HG02943 (cell line): Measurements from ENCODE around the gene DRGX.

Experiments used
- ATAC-seq: cut with Tn5 transposase; IDR thresholded peaks from one replicate; pipeline ENCODE4 v1.9.1; 2021; ENCODE audit warnings: mild to moderate bottlenecking, low read depth, moderate library complexity; ENCODE audit not compliant: unreplicated experiment

The DRGX gene

DNA sequence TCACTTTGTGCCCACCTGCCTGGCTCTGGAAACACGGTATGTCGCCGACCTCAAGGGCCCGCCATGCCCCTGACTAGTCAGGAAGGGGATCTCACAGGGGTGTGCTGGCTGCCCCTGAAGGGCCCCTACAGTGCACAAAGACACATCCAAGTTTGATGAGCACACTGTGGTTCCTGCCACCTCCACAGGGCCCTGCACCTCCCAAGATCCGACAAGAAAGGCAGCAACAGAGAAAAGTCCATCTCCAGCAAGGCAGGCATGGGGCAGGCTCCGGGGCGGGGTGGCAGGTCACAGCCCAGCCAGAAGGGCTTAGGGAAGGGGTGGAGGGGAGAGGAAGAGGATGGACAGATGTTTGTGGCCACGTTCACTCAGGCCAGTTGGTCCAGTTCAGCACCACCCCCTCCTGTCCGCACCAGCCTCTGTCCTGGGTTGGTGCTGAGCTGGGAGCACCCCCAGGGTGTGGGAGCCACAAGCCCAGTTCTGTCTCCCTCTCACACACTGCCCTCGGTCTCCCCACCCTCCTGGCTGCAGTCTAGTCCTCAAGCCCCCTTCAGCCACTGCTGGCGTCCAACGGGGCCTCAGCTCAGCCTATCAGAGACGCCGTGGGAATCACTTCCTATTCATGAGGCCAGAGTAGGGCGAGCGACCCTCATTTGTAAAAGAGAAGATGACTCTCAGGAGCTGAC is 11.5 kb downstream of the DRGX start:
- ATAC-seq, result no peak

DNA sequence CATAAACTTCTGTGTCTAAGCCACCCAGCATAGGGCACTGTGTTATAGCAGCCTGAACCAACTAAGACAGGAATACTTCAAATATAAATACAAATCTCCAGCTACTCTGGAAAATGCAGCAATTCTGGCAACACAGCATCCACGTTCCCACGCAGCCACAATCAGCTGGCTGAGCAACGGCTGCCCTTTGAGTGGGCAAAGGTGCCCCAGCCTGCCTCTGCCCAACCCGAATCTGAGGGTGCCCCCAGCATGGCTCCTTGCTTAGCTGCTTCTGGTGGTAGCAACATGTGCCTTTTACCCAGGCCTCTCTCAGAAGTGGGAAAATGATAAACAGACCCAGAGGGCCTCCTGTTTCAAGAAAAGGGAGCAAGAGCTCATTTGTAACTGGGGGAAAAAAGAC is 12.0 kb downstream of the DRGX start:
- ATAC-seq, result no peak

DNA sequence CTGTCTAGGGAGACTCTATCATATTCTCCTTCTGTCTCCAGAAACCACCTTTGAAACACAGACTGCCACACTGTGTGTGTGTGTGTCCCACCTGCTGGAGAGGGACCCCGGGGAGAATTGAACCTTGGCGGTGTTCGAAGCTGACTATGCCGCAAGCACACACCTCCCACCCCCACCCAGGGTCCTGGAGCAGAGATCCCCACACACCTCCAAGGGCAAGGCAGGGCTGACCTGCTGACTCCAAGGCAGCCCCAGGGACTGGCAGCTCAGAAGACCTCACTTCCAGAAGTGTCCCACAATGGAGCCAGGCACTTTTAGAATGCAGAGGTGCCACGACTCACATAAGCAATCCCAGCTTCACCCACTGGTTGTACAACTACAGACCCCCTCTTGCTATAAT is 13.1 kb downstream of the DRGX start:
- ATAC-seq, result no peak

DNA sequence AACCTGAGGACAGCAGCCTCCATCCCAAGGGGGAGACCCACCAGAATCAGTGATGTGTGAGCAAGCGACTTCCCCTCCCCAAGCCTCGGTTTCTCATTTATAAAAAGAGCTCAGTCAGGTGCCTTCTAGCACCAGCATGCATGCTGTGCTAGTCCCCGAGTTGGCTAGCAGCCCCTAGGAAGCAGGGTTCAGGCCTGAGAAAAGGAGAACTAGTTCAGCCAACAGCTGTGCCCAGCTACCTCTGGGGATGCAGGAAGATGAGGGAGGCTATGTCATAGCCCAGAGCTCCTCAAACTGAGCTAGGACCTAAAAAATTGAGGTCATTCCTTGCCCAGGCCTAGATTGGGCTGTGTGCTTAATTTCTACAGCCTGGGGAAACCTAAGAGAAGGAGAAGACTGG is 13.7 kb downstream of the DRGX start:
- no peak for ATAC-seq

DNA sequence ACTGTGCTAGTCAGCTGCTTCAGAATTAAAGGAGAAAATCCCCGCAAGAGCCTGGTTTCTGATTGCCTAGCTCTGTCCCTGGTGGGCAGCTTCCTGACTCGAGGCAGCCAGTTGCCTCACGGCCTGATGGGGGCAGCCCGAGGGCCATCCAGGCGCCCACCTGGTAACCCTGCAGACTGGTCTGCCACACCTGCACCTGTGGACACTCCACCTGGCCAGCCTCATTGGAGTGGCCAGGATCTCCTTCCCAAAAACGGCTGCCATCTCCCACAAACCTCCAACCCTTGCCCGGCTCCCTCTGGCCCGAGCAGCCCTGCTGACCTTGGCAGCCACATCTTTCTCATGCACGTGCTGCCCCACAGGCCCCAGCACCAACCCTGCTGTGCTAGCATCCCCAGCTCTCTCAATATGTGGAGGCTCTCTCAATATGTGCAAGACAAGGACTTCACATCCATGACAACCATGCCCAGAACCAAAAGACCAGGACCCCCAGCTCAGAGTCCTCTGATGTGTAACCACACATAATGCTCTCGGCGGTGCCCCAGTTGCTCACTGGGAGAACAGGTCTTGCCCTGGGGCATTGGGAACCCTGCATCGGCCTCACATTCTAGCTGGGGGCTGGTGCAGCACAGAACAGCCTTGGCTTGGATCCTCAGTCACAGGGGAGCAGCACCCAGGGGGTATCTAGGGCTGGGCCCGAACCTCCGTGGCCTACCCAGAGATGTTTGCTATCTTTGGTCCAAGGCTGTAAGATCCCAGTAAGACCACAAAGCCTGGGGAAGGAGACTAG is 14.6 kb downstream of the DRGX start:
- no peak for ATAC-seq

DNA sequence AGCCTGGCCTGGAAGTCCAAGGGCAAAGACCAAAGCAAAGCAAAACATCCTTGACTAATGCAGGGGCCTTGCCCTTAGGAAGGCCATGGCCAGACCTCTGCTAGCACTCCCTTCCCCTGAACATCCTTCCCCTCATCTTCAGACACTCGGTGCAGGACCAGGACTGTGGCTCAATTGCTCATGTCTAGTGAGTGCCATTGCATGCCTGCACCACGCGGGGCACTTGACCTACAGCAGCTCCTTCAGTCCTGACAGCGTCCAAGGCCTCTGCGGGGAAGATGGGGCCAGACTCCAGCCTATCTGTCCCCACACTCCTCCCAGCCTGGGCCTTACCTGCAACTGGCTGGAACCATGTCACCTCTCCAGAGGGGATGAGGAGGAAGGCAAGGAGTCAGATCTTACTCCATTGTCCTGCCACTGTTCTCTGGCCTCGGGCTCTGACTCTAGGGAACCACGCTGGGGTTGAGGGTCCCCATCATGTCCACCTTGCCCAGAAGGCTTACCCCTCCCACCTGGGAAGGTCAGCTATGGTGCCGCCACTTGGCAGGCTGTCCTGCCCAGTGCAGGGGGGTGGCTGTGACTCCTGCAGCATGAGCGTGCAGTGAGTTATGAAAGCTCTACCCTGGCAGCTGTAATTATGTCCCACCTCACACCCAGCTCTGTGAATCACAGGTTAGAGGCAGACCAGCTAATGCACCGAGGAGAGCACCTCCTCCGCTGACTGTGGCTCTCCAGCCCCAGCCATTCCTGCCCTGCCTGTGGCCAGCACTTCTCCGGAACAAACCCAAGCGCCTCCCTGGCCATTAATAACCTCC is 16.1 kb downstream of the DRGX start:
- ATAC-seq, result no peak

DNA sequence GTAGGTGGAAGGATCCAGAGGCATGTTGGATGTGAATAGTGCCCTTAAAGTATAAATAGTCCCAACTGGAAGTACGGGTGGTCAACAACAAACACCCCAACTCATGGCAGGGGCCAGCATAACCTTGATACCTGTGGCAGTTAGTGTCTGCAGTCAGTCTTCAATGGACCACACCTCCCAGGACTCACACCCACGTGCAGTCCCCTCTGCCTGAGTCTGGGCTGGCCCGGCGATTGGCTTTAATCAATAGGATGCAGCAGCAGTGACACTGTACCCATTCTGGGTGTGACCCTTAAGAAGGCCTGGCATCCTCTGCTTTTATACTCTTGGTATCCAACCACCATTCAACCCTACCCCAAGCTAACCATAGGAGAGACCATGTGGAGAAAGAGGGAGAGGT is 18.6 kb downstream of the DRGX start:
- ATAC-seq, result no peak

DNA sequence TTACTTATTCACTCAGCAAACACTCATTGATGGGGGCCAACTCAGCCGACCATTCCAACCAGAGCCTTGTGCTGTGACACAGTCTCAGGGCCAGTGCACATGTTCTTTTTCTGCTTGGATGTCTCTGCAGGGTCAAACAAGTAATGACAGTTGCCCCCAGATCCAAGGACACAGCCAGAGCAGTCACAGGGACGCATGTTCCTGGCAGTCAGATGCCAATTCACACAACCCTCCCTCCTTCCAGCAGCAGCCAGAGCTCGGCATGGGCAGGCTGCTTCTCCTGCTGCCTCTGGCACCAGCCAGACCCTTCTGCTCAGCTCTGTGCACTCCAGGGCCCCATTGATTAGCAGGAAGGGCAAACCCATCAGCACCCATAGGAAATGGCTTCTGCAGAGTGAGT is 20.3 kb downstream of the DRGX start:
- no peak for ATAC-seq

DNA sequence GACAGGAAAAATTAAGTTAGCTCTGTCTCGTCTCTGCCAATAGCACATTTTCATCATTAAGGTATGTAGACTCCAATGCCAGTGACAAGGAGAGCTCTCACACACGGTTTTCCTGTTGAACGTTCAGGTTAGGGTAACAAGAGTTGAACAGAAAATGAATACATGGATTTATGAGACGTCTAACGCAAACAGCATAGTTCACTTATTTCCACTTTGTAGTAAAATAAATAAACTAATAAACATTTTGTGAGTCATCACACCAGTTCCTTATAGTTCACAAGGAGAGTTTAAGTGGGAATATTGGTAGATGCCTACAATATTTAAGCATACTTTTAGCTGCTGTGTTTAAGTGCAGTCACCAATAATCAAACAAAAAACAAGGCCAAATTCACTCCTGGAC is 21.1 kb downstream of the DRGX start:
- ATAC-seq, result no peak

DNA sequence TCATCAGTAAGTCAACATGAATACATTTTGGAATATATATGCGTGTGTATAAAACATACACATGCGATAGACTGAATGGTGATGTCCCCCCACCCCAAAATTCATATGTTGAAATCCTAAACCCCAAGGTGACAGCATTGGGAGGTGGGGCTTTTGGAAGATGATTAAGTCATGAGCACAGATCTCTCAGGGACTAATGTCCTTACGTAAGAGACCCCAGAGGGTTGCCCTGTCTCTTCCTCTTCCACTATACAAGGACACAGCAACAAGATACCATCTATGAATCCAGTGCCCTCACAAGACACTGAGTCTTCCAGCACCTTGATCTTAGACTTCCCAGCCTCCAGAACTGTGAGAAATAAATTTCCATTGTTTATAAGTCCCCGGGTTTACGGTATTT is 22.5 kb downstream of the DRGX start:
- ATAC-seq, result no peak

DNA sequence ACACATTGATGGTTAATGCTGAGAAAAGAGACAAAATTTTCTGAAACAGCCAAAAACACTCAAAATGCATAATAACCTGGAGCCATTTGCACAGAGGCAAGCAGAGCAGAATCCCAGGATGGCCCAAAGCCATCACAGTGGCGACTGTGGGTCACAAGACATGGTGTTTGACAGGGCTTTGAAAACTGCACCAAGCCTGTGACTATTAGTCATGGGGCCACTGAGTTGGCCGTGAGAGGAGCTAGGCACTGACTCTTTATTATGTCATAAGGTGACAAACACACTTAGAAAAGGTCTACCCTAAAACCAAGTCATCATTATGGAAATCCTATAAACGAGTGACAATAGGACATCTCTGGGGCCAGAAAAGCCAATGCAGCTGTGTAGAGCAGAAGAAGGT is 23.9 kb downstream of the DRGX start:
- no peak for ATAC-seq

DNA sequence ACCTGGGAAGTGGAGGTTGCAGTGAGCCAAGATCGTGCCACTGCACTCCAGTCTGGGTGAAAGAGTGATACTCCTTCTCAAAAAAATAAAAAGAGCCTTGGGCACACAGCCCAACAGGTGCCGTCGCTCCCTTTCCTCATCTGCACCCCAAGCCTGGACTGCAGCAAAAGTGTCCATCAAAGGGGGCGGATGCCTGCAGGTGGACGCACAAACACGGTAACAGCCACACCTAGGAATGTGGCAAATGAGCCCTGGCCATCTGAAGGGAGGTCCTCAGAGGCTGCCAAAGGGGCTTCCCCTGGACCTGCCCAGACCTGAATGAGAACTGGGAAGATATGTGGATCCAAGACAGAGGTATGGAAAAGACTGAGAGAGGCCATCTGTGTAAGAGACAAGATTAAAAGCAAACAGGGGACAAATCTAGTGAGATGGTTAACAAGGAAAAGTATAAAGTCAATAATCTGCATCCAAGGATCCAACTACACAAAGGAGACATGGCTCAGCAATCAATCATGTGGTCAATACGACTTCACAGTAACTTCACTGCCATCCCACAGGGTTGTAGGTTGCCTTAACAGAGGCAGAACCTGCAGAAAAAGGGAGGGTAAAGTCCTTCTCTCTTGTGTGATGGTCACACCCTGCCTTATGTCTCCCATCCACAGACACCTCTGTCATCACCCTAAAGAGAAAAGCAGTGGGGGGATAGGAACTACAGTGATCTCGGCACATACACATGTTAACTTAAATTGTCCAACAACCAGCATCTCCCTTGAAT is 25.4 kb downstream of the DRGX start:
- ATAC-seq, result no peak

DNA sequence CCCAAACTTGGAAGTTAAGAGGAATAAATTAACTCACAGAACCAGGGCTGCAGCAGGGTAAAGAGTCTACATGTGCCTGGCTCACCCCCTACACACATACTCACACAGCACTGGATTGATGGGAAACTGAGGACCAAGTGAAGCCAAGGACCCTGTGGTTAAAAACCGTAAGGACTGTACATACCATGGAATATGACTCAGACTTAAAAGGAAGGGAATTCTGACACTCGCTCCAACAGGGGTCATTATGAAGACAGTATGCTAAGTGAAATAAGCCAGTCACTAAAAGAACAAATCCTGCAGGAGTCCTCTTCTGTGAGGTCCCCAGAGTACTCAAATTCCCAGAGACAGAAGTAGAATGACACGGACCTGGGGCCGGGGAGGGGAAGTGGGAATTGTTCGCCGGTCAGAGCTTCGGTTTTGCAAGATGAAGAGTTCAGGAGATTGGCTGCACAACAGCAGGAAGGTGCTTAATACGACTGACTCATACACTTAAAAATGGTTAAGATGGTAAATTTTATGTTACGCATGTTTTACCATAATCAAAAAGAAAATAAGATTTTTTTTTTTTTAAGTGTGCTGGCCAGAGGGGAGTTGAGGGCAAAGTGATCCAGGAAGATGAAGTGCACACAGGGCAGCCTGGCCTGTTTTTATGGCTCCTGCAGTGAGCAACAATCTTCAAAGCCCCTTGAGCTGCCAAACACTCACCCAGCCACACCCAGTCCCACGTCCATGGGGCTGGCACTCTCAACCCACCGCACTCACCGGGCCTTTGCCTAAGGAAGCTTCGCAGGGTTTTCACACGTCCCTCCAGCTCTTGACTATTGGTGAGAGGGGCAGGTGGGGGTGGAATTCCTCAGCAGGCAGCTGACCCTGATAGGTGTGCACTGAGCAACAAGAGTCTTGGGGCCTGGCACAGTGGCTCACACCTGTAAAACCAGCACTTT is 26.4 kb downstream of the DRGX start:
- ATAC-seq, result no peak

DNA sequence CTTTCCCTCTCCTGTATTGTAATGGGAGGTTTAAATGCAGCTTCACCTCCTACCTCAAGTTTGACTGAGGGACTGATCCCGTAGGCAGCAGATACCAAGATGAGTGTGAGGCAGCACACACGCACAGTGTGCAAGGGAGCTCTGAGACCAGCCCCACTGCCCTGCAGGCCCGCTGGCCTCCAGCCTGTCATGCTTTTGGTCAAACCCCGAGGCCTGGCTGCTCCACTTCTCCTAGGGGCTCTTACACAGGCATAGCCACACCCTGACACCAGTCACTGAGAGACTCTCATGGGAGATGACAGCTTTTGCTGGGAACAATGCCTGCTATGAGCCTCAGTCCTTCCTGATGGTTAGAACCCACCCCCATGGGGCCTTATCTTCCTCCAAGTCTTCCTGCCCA is 27.6 kb downstream of the DRGX start:
- ATAC-seq, result no peak

DNA sequence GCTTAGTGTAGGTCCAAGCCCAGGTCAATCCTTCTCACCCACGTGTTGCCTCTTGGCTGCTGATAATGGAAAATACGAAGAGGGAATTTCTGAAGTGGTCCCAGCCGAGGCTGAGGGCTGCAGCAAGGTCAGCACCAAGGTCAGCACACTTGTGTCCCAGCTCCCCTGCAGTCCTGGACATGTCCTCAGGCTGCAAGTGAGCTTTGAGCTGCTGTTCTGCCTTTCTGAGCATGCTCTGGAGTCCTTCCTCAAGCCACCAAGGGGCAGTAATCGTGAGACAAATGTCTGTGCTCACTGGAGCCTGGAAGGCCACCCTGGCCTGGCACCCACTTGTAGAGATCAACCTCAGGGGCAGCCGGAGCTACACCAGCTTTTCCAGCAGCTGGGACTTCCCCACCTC is 28.3 kb downstream of the DRGX start:
- ATAC-seq, result no peak

DNA sequence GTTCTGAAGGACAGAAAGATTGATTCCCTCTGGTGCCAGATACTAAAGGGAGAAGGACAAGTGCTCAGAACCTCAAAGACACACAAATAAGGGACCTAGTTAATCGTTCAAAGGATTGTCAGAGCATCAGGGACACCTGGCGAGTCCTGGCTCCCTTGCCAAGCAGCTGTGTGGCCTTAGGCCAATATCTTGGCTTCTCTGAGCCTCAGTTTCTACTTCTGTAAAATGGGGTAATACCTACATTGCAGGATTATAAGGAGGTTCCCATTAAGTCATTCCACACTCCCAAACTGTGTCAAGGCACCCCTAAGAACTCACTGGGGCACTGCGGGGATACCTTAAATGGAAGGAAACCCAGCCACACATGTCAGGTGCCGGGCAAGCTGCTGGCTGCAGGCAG is 29.4 kb downstream of the DRGX start:
- no peak for ATAC-seq

DNA sequence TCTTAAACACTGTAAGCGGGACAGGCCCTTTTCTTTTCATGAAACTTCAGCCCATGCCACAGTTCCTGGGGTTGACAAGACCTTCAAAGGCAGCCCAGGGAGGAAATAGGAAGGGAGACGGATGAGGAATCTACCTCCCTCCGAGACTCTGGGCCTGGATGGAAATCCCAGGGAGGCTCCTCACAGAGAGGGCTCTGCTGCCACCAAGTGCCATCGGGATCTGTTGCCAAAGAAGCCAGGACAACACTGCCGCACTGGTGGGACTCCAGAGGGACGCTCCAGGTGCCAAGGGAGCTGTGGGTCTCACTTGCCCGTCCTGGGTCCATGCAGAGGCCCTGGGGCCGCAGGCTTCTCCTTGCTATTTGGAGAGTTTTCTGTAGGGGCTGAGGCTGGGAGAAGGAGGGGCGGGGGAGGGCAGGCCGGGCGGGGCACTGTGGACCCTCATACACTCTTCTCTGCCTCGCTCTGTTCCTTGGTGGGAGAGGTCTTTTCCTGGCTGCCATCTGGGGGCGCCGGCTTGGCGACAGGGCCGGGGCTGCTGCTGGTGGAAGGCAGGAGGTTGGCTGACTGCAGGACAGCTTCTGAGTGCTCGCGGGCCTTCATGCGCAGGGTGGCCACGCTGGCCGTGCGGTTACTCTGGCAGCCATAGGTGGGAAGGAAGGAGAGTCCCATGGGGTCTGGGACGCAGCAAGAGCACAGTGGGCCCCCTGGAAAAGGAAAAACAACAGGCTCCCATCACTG is 30.0 kb downstream of the DRGX start:
- no peak for ATAC-seq

DNA sequence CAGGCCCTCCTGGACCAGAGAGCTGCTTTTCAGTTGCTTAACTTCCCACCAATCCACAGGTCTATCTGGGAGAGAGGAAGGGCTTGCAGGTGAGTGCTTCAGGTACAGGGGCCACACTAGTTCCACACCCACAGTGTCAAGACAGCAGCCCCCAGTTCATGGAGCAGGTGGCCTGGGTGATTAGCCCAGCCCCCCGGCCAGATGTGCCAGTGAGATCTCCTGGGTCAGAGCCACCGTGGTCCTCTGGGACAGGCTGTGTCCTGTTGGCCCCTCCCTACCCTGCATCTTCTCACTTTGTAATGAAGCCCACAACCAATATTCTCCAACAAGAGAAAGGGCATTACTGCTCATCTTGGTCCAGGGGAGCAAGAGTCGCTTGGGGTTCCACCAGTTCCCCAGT is 30.6 kb downstream of the DRGX start:
- no peak for ATAC-seq

DNA sequence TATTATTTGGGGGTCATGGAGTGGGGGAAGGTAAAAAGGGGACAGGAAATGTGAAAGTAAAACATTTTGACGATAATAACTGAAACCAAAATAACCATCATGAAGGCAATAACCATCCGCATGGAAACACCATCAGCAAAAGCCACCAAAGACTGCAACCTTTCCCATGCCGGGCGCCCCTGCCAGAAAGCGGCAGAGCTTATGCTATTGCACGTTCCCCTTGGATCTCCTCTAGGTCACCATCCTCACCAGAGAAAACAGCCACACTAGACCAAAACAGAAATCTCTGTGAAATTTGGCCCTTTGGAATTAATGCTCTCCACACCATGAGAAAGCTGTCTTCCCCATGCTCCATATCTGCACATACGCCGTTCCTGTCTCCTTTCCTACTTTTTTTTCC is 31.1 kb downstream of the DRGX start:
- ATAC-seq, result no peak
